Testis (tissue), 2 donors: Measurements from ENCODE around the gene LSM3.

Source experiments
- CTCF ChIP-seq, 3 experiments: fragments of 450-650 bp in 2 of 3; fragments of 200-600 bp in 1 of 3; sonication (generic) in 1 of 3; IDR thresholded peaks; one replicate each; pipeline ENCODE4 v1.5.1; 2016 to 2019; ENCODE audit warnings: antibody characterized with exemption in 3 of 3, mild to moderate bottlenecking in 2 of 3, moderate library complexity in 1 of 3
- POLR2A ChIP-seq: fragments of 450-650 bp; IDR thresholded peaks from one replicate; pipeline ENCODE4 v1.6.1; 2017; ENCODE audit warnings: antibody characterized with exemption, mild to moderate bottlenecking, moderate library complexity

- no peak for TF ChIP-seq CTCF (IDR thresholded peaks at IDR 0.05)
- TF ChIP-seq POLR2A = no peak
Observed at GRCh38 chr3:14188041-14188754, 9.6 kb downstream of the LSM3 start.
